HG02610 (cell line): ENCODE data around the gene SIRT5.

Experiments used
- ATAC-seq: cut with Tn5 transposase; IDR thresholded peaks from one replicate; pipeline ENCODE4 v1.9.1; 2021; ENCODE audit warnings: mild to moderate bottlenecking, moderate library complexity; ENCODE audit not compliant: unreplicated experiment

SIRT5 gene

GRCh38 chr6:13629459-13630116 is 55.2 kb downstream of the SIRT5 start:
- ATAC-seq = no peak

DNA sequence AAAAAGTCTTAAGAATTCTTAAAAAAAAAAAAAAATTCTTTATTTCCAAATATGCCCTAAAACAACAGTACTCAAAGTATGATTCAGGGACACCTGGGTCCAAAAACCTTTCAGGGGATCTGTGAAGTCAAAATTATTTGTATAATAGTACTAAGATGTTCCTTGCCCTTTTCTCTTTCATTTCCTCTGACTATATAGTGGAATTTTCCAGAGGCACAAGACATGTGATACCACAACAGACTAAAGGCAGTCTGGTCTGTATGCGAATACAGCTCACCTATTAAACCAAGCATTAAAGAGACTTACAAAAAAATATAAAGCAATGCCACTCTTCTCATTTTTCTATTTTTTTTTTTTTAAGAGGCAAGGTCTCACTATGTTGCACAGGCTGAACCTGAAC is 56.1 kb downstream of the SIRT5 start:
- no peak for ATAC-seq

DNA sequence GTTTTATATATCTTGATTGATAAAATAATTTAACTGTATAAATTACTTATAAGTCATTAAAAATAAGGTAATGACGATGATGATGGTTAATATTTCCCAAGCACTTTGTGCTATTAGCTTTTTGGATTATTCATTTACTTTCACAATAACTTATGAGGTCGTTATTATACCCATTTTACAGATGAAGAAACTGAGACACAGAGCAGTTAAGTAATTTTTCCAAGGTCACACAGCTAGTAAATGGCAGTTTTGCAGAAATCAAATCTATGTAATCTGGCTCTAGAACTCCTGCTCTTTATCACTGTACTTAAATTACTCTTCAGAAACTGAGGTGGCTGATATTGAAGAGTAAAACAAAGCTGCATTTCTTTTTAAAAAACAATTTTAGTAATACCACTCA is 58.9 kb downstream of the SIRT5 start:
- ATAC-seq = no peak

DNA sequence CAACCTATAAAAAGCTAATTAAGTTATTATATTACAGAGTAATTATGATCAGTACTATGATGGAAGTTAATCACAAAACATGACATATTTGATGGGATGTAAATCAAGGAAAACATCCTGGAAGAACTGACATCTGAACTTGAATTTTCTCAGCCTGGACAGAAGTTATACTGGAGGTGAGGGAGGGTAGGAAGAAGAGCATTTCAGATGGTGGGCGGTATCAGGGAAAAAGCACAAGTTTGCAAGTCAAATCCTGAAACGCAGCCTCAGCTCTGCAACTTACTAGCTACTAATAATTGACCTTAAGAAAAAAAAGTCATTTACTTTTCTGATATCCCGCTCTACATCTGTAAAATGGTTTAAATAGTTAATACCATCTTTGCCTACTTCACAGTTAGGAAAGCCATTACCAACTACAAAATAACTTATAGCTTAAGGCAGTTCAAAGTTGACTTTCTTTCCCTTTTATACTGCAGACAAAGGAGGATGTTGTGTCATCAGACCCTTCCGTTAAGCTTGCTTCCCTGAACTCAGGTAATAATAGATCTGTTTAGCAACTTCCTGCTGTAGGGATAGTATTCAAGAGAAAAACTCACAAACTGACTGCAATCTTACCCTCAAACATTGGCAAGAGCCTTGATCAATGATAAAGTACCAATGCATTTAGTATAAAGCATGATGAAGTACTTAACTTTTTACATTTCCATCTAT is 61.7 kb downstream of the SIRT5 start:
- no peak for ATAC-seq

DNA sequence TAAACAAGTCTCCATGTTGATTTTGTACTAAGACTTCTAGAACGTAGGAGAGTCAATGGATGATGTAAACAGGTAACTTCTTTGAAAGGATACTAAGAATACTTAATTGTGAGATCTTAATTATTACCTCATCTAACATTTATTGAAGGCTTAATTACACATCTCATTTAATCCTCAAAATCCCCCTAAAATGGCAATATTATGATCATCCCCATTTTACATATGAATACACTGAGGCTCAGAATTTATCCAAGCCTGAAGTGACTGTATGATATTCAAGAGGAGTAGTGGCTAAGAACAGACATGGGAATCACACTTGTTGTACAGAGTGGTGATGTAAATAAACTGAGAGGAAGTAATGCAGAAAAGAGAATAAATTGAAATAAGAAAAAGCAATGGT is 63.6 kb downstream of the SIRT5 start:
- ATAC-seq = no peak

GRCh38 chr6:13638626-13639025 is 64.2 kb downstream of the SIRT5 start:
- no peak for ATAC-seq

DNA sequence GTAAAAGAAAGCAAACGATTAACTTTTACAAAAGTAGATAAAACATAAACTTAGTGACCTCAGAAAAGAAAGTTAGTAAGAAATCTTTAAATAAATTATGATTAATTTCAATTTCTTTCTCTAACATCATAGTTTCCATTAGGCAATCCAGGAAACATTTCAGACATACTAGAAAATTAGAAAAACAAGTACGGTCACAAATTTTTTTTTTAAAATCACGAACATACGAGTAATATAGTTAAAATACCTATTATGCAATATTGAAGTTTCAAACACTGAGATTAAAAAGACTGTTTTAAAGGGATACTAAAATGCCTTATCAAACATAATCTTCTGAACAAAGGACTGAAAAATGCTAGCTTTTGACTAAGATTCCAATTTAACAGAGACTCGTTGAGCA is 66.9 kb downstream of the SIRT5 start:
- no peak for ATAC-seq

- ATAC-seq = no peak
Observed at GRCh38 chr6:13643125-13643524, 68.7 kb downstream of the SIRT5 start.

- ATAC-seq = no peak
Observed at GRCh38 chr6:13648850-13649249, 74.4 kb downstream of the SIRT5 start.

- ATAC-seq = no peak
Observed at GRCh38 chr6:13649393-13649792, 75.0 kb downstream of the SIRT5 start.

- no peak for ATAC-seq
Observed at GRCh38 chr6:13653296-13653695, 78.9 kb downstream of the SIRT5 start.

- ATAC-seq = no peak
Observed at GRCh38 chr6:13654496-13654895, 80.1 kb downstream of the SIRT5 start.

DNA sequence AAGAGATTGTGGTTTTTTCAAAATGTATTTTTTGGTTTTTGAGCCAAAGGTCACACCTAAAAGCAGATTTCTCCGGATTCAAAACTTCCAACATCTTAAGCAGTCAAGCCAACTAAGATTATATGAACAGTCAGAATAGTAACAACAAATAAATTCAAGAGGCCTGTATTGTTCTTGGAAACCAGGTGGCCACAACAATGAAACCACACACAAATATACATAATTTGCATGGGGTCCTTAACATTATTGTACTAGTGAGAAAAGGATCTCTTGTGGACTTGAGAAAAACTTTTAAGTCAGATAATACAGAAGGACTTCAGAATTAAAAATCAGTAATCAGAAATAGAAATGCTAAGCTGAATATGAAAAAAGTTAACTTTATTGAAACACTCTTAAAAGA is 81.3 kb downstream of the SIRT5 start:
- ATAC-seq = no peak

DNA sequence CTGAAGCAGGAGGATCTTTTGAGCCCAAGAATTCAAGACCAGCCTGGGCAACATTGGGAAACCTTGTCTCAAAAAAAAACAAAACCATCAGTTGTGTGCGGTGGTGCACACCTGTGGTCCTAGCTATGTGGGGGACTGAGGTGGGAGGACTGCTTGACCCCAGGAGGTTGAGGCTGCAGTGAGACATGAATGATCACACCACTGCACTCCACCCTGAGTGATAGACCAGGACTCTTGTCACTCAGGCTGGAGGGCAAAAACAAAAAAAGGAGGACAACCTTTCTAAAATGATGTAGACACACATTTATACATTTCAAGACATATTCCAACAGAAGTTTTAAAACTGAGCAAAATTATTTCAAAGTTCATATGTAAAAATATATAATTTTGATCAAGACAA is 85.9 kb downstream of the SIRT5 start:
- no peak for ATAC-seq

DNA sequence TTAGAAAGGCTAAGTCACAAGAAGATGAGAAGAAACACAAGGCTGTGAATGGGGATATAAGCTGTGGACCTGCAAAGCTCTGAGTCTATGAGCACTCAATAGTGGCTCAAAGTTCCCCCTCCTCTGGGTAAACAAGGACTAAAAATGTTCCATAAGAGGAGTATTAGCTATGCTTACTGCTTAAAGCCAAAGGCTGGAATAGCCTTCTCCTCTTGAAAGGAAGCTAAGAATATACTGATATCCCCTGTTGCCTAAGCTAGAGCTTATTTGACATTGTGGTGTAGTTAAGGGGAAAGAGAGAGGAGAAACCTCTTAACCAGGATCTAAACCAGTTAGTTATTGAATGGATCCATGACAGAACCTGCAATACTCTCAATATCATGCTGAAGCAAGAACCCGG is 86.5 kb downstream of the SIRT5 start:
- no peak for ATAC-seq

- ATAC-seq = no peak
Observed at GRCh38 chr6:13661647-13662046, 87.2 kb downstream of the SIRT5 start.

DNA sequence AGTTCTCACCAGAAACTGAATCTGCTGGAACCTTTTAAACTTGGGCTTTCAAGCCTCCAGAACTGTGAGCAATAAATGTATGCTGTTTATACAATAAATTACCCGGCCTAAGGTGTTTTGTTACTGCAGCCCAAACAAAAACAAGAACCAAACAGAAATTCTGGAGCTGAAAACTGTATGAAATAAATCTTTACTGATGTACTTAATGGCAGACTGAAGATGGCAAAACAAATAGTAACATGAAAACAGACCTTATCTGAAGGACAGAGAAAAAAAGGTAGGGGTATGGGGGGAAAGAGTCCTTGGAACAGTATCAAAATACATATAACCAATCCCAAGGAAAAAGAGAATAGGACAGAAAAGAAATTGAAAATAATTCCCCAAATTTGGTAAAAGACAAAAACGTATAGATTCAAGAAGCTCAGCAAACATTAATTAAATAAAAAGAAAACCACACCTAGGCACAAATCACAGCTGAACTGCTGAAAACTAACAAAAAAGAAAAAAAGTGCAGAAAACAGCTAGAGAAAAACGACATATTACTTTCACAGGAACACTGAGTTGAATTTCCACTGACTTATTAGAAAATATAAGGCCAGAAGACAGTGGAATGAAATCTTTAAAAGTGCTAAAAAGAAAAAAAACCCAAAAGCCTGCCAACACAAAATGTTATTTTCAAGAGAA is 88.4 kb downstream of the SIRT5 start:
- ATAC-seq = no peak

DNA sequence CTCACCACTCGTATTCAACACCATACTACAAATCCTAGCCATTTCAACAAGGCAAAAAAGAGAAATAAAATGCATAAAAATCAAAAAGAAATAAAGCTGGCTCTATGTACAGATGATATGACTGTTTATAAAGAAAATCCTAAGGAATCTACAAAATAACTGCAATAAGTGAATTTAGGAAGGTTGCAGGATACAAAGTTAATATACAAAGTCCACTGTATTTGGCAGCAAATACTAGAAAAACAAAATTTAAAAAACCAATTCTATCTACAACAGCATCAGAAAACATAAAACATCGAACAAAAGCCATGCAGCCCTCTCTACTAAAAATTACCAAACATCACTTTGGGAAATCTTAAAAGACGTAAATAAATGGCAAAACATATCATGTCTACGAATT is 89.6 kb downstream of the SIRT5 start:
- no peak for ATAC-seq
